ENCODE results near the gene PRRG4. TPM values are rescaled to one million over a fixed set of nuclear protein-coding genes. Genes with fewer than 3 reads are reported as not detected.
"Not testable (repeated sequence)": the region's sequence is repeated elsewhere in the genome, so short reads cannot be mapped to it uniquely, and the experiment has no call there.

Gene PRRG4
- total RNA-seq, 1 donor from 2014 or later: 4.7 TPM

- Mint-ChIP-seq H3K4me1 (peaks cover 6% of the 10 kb centered on the region), H3K9me3 (no peaks in the 10 kb centered on the region), H3K27me3 (ENCODE audit: low read depth) (no peaks in the 10 kb centered on the region), H3K36me3 (peaks cover 1% of the 10 kb centered on the region), H3K27ac (no peak overlapping the region), H3K4me3 (no peak overlapping the region)
- no peak for DNase-seq (ENCODE audit: low spot score in 2 of 2, unreplicated experiment in 2 of 2)
- TF ChIP-seq CTCF (IDR thresholded peaks at IDR 0.05; ENCODE audit: unreplicated experiment): no peak
Observed at GRCh38 chr11:32821917-32822560, 7.7 kb upstream of the PRRG4 start.

GRCh38 chr11:32823617-32824016 is 6.1 kb upstream of the PRRG4 start:
- H3K4me3 Mint-ChIP-seq; H3K9me3 Mint-ChIP-seq; H3K27ac Mint-ChIP-seq; DNase-seq (ENCODE audit: low spot score in 2 of 2, unreplicated experiment in 2 of 2); H3K4me1 Mint-ChIP-seq; H3K36me3 Mint-ChIP-seq; H3K27me3 Mint-ChIP-seq (ENCODE audit: low read depth): not testable (repeated sequence)

DNA sequence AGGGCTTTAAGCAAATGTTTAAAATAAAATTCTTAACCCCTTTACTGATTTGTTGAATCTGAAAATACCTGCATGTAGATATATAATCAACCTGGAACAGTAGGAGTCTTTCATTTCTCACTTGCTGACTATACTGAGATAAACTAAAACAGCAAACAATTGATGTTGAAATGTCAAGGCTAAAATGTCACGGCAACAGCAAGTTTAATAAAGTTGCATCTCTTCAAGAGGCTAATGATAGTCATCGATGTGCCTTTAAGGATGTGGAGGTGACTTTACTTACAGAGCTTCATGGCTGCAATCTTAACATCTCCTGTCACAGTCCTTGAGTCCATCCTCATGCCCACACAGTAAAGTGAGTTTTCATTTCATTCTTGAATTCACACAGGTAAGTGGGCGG is 3.6 kb upstream of the PRRG4 start:
- DNase-seq (ENCODE audit: low spot score in 2 of 2, unreplicated experiment in 2 of 2): no peak
- H3K27ac Mint-ChIP-seq: no peak overlapping the region
- TF ChIP-seq CTCF (IDR thresholded peaks at IDR 0.05; ENCODE audit: unreplicated experiment): no peak
- peaks cover 21% of the 10 kb centered on the region for H3K4me1 Mint-ChIP-seq
- no peak overlapping the region for H3K4me3 Mint-ChIP-seq
- peaks cover 23% of the 10 kb centered on the region for H3K27me3 Mint-ChIP-seq (ENCODE audit: low read depth)
- H3K36me3 Mint-ChIP-seq: peaks cover 1% of the 10 kb centered on the region
- no peaks in the 10 kb centered on the region for H3K9me3 Mint-ChIP-seq

DNA sequence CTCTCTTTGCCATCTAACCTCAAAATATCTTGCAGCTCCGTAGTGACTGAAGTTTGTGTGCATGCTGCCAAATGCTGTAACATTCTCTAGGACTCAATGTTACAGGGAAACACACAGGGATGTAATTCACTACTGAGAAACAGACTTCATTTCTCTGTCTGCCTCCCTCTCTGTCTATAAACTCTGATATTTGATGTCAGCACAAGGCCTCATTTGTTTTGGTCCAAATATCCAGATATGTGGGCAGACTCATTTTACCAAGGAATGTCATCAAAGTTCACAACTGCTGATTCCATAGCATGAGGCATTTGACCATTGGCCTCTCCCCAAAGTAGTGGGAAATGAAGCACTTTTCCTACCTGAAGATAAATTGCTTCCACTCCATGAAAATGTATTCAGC is 2.5 kb upstream of the PRRG4 start:
- TF ChIP-seq CTCF (IDR thresholded peaks at IDR 0.05; ENCODE audit: unreplicated experiment): no peak
- DNase-seq (ENCODE audit: low spot score in 2 of 2, unreplicated experiment in 2 of 2): no peak
- Mint-ChIP-seq H3K27ac (no peak overlapping the region), H3K4me3 (no peak overlapping the region), H3K9me3 (no peaks in the 10 kb centered on the region), H3K36me3 (peaks cover 1% of the 10 kb centered on the region), H3K27me3 (ENCODE audit: low read depth) (peaks cover 30% of the 10 kb centered on the region), H3K4me1 (peaks cover 18% of the 10 kb centered on the region)

DNA sequence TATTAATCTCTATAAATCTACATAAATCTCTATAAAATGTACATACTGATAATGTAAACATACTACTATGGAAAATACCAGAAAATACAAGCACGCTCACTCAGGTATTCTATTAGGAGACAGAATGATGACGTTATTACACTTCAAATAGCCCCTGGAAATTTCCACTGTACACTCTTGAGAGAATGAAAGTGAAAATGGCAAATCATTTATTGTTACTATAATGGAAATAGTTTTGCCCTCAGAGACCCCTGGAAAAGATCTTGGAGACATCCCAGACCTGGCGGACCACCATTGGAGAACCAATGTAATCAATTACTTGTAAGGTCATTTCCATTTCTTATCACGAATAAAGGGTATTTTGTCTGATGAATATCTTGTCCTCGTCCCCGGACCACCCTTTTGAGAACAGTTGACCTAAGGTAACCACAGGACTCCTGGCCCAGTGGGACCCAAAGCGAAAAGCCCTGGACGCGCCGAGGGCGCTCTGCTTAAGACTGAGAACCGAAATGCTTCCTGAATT is 509 bp upstream of the PRRG4 start:
- no peaks in the 10 kb centered on the region for H3K9me3 Mint-ChIP-seq
- peak overlapping the region; percentile 88 for H3K4me3 Mint-ChIP-seq
- DNase-seq (ENCODE audit: low spot score in 2 of 2, unreplicated experiment in 2 of 2): no peak
- peaks cover 18% of the 10 kb centered on the region for H3K4me1 Mint-ChIP-seq
- peak overlapping the region; percentile 96 for H3K27ac Mint-ChIP-seq
- peaks cover 31% of the 10 kb centered on the region for H3K27me3 Mint-ChIP-seq (ENCODE audit: low read depth)
- TF ChIP-seq CTCF (IDR thresholded peaks at IDR 0.05; ENCODE audit: unreplicated experiment): no peak
- no peaks in the 10 kb centered on the region for H3K36me3 Mint-ChIP-seq

DNA sequence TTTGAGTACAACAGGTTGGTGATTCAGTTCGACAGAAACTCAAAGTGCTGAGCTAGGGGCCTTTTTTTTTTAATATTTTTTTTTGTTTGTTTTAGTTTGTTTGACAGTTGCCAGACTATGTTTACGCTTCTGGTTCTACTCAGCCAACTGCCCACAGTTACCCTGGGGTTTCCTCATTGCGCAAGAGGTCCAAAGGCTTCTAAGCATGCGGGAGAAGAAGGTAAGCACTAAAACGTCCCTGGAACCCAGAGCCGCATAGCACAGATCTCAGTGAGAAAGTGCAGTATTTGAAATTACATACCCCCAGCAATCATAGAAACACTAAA is 649 bp downstream of the PRRG4 start:
- Mint-ChIP-seq H3K4me1 (peaks cover 18% of the 10 kb centered on the region), H3K36me3 (peaks cover 5% of the 10 kb centered on the region), H3K27me3 (ENCODE audit: low read depth) (peaks cover 31% of the 10 kb centered on the region), H3K27ac (peak overlapping the region; percentile 61), H3K9me3 (no peaks in the 10 kb centered on the region), H3K4me3 (peak overlapping the region; percentile 69)
- DNase-seq (ENCODE audit: low spot score in 2 of 2, unreplicated experiment in 2 of 2): no peak
- TF ChIP-seq CTCF (IDR thresholded peaks at IDR 0.05; ENCODE audit: unreplicated experiment): no peak
